ENCODE data around the gene SEC23IP.

The SEC23IP gene

DNA sequence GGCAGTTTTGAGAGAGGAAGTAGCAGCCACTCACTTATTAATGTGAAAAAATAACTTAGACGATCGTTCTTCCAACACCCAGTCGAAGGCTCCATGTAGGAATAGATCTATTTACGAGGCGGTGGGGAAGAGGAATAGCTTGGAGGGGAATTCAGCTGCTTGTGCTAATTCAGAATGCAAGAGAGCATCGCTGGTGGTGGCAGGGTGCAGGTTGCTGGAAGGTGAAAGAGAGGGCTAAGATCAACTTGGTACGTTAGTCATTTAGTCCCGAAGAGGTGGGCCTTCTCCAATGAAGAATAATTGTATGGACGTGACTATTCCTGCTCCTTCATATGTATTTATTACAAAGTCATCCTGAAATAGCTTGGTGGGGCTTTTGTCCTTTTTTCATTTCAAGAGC, 98.5 kb downstream of the SEC23IP start:
- Histone ChIP-seq H3K9ac (ENCODE audit: low read length) (no peak overlapping the region), H3K4me3 (ENCODE audit: low read length) (no peak overlapping the region), H3K27ac (ENCODE audit: low read length) (no peak overlapping the region), H3K36me3 (ENCODE audit: control insufficient read depth, low read depth, low read length) (no peaks in the 10 kb centered on the region), H3K4me1 (ENCODE audit: control insufficient read depth, low read depth, low read length) (no peaks in the 10 kb centered on the region), H3K27me3 (ENCODE audit: control insufficient read depth, insufficient read depth, low read length) (no peaks in the 10 kb centered on the region), H3K9me3 (ENCODE audit: control insufficient read depth, low read depth, low read length) (peaks cover 4% of the 10 kb centered on the region)

DNA sequence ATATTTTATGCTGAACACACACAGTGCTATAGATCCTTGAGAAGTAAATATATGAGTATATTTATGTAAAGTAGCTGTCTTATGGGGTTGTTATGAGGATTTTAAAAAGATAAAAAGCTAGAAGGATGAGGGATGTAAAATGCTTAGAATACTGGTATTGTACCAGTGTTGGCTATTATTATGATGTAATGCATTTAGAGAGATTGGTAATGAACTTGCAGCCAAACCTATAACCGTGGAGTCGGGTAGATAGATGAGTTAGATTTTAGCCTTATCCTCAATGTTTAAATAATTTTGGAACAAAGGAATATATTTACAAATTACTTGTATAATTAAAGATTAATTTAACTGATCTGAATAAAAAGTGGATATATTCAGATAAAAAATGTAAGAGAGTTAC, 99.3 kb downstream of the SEC23IP start:
- H3K4me3 ChIP-seq (ENCODE audit: low read length): no peak overlapping the region
- no peaks in the 10 kb centered on the region for H3K4me1 ChIP-seq (ENCODE audit: control insufficient read depth, low read depth, low read length)
- peaks cover 4% of the 10 kb centered on the region for H3K9me3 ChIP-seq (ENCODE audit: control insufficient read depth, low read depth, low read length)
- no peaks in the 10 kb centered on the region for H3K36me3 ChIP-seq (ENCODE audit: control insufficient read depth, low read depth, low read length)
- H3K9ac ChIP-seq (ENCODE audit: low read length): no peak overlapping the region
- no peak overlapping the region for H3K27ac ChIP-seq (ENCODE audit: low read length)
- no peaks in the 10 kb centered on the region for H3K27me3 ChIP-seq (ENCODE audit: control insufficient read depth, insufficient read depth, low read length)

Measured in iPS-18a (cell line).